ENCODE results near the gene HIRA.
"Not testable (repeated sequence)": the region's sequence is repeated elsewhere in the genome, so short reads cannot be mapped to it uniquely, and the experiment has no call there.

The HIRA gene

GRCh38 chr22:19463491-19464469, 32.2 kb upstream of the HIRA start:
- no peak for DNase-seq (ENCODE audit: low spot score)

GRCh38 chr22:19463008-19463407, 31.5 kb upstream of the HIRA start:
- DNase-seq (ENCODE audit: low spot score), result no peak

DNA sequence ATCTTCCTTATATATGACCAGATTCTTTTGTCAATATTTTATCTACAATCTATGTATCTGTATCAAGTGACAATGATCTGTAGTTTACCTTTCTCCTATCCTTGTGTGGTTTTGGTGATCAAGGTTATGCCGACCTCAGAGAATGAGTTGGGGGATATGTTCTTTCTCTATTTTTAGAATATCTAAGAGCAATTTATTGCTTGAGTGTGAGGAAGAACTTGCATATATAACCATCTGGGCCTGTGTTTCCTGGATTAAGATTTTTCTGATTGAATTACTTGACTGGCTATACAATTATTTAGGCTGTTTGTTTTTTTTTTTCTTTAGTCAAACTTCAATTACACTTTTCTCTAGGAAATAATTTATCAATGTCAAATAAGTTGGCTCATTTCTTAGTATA, 30.0 kb upstream of the HIRA start:
- DNase-seq (ENCODE audit: low spot score), result no peak

- DNase-seq (ENCODE audit: low spot score), result no peak
These were observed 28.5 kb upstream of the HIRA start for GRCh38 chr22:19460036-19460435.

DNA sequence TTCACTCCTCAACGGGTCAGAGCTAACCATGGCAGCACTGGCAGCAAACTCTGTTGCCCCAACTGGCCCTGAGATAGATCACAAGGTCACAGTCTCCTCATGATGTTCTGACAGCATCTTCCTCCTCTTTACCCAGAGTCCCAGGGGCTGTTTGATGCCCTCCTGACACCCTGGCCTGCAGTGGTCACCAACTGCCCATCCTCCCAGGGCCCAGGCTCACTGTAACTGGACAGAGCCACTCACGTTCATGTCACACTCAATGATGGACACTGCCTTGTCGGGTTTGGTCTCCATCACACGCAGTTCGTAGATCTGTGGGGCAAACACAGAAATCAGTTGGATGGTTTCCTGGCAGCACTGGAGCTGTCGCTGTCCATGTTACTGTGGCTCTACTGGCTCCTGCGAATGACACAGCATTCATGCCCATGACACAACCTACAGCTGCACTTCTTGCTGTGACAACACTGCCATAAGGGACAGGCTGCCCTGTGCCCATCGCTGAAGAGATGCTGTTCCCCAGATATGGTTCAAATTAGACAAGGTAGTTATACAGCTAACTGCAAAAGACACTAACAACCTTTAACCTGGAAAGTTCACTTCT, 26.4 kb upstream of the HIRA start:
- no peak for DNase-seq (ENCODE audit: low spot score)

DNA sequence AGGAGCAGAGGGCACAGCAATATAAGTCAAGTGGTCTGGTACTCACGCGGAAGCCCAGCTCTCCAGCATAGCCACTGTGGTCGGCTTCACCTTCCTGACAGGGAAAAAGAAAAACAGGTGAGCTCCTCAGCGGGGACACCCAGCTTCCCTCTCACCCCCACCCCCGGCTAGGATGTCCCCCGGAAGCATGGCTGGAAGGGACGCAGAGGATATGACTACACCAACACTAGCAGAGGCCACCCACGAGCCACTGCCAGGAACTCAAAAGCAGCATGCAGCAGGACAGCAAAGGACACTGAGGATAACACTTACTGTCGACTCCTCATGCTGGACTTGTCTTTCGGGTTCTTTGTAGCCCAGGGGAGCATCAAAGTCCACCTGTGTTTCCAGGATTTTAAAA, 25.0 kb upstream of the HIRA start:
- no peak for DNase-seq (ENCODE audit: low spot score)

DNA sequence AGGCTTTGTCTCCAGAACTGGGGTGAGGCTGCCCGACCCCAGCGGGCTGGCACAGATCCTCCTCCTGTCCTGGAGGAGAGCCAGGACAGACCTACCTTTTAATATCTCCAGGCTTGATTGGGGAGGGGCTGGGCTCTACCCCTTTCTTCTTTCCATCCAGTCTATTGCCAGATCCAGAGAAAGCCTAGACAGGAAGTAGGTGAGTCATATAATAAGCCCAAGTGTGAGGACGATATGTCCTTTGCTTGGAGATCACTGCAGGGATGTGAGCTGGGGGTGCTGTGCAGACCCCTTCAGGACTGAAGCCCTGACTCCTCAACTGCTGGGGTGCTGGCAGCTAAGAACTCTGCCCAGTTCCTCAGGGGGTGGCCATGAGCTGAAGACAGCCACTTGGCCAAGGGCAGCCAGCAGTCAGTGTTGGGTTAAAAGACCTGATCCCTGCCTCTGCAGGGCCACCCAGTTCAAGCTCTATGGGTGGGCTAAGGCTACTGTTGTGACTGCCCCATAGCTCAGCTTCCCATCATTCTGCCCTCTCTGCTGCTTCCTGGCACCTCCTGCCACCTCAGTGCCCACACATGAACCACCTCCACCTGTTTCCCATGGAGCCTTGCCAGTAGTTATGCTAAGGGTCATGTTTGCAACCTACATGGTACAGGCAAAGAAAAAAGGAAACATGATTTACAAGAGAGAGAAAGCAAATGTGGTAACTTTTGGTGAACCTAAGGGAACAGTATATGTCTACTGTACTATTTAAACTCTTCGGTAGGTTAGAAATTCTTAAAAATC, 24.2 kb upstream of the HIRA start:
- peak; percentile 23 for DNase-seq (ENCODE audit: low spot score)

DNA sequence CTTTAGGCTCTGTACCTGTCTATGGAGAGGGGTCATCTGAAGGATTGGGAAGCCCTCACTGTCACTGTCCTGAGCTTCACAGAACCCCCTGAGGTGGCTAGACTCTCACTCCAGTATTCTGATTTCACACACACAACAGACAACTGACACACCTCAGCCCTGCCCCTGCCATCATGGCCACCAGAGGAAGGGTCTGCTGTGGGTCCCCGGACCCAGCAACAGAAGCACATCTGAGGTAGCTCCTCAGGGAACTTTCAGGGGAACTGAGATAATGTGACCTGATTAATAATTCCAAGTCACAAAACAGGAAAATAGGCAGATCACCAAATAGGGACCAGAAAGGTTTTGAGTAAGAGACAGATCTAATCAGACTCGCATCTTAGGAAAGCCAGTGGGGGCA, 23.5 kb upstream of the HIRA start:
- no peak for DNase-seq (ENCODE audit: low spot score)

- DNase-seq (ENCODE audit: low spot score), result no peak
These were observed 22.6 kb upstream of the HIRA start for GRCh38 chr22:19454156-19454555.

DNA sequence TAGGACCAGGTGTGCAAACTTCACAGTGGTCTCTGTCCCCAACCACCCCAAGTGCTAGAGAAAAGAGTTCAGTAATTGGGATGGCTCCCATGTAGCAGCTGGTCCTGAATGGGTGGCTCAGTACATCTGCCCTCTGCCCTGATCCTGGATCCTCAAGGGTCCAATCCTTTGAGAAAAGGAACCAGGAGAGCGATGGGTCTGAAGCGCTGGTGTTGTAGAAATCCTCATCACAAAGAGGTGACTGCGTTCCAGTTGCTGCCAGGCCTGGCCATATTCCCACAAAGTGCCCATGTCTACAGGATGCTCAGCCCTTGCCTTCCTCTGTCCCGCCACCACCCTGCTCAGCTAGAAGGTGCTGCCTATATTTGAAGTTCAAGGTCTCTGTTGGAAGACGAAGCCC, 22.2 kb upstream of the HIRA start:
- DNase-seq (ENCODE audit: low spot score), result no peak

- DNase-seq (ENCODE audit: low spot score), result no peak
These were observed 20.0 kb upstream of the HIRA start for GRCh38 chr22:19451570-19451969.

DNA sequence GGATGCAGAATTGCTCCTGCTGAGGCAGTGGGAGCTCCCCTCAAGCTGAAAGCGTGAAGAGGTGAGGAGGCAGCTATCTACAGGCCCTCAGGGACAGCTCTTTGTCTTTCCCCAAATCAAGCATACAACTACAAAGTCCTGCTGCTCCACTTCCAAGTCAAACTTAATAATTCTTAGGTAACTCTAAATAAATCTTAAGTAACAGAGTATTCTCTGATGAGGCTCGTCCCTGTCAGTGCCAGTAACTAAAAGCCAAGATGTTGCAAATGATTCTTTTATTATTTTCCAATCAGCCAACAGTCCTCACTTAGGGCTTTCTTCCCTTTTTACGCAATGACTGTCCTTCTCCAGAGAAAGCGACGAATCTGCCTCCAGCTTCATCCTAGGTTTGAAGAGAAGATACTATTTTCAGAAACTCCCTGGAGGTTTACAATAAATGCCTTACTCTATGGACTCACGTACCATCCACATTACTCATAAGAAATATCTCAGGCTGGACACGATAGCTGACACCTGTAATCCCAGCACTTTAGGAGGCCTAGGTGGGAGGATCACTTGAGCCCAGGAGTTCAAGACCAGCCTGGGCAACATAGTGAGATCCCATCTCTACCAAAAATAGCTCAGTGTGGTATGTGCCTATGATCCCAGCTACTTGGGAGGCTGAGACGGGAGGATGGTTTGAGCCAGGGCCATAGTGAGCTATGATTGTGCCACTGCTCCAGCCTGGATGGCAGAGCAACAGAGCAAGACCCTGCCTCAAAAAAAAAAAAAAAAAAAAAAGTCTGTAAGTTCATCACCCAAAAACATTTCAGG, 19.0 kb upstream of the HIRA start:
- DNase-seq (ENCODE audit: low spot score), result no peak

GRCh38 chr22:19449422-19449767, 17.9 kb upstream of the HIRA start:
- DNase-seq (ENCODE audit: low spot score), result no peak

GRCh38 chr22:19448739-19449421, 17.3 kb upstream of the HIRA start:
- no peak for DNase-seq (ENCODE audit: low spot score)

DNA sequence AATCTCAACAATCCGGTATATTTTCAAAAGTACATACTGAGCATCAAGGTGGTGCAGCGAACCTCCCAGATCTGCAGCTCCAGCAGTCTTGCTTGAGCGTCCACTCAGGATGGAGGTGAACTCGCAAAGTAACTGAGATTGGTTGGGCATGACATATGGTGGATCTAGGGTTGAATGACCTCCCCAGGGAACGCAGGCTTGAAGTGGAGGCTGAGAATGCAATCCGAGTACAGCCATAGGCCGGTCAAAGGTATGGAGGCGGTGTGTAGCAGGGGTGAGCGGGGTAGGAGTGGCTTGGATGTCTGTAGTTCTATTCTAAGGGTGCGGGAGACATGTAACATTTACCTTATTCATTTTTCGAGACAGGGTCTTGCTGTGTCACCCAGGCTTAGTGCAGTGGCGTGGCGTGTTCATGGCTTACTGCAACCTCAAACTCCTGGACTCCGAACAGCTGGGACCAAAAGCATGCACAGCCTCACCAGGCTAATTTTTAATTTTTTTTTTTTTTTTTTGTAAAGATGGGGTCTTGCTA, 16.6 kb upstream of the HIRA start:
- DNase-seq (ENCODE audit: low spot score), result peak; percentile 28

- peak; percentile 92 for DNase-seq (ENCODE audit: low spot score)
These were observed 16.0 kb upstream of the HIRA start, which contains the start of gene C22orf39 for GRCh38 chr22:19447330-19448075. TSS of gene C22orf39 (minus strand) at chr22:19447711. CDS start at chr22:19447688, 23 bp downstream.

- peak; percentile 16 for DNase-seq (ENCODE audit: low spot score)
These were observed 15.2 kb upstream of the HIRA start for GRCh38 chr22:19446603-19447329.

DNA sequence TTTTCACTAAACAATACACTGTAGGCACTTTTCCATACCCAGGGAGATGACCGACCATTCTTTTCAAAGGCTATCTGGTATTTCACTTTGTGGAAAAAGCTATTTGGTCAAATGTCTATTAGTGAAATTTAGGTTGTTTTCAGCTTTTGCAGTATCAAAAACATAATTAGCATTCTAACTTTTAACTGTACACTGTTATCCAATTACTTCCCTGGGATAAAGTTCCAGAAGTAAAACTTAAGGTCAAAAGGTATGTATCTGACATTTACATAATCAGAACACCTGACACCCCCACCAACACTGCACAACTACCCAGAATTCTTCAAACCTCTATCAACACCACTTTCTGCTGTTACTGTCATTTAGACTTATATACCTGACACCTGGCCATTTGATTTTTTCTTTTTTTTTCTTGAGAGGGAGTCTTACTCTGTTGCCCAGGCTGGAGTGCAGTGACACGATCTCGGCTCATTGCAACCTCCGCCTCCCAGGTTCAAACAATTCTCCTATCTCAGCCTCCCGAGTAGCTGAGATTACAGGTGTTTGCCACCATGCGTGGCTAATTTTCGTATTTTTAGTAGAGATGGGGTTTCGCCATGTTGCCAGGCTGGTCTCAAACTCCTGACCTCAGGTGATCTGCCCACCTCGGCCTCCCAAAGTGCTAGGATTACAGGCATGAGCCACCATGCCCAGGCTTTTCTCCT, 13.9 kb upstream of the HIRA start:
- not testable (repeated sequence) for DNase-seq (ENCODE audit: low spot score)
